Esophagus muscularis mucosa (tissue), 4 donors: ENCODE data around the gene ZXDC.

Source experiments
- EP300 ChIP-seq: sonication (generic); formaldehyde crosslinking; IDR thresholded peaks from one replicate; pipeline ENCODE4 v1.6.1; 2017; ENCODE audit warnings: antibody characterized with exemption
- POLR2A ChIP-seq: fragments of 450-650 bp; IDR thresholded peaks from one replicate; pipeline ENCODE4 v1.6.1; 2017; ENCODE audit warnings: antibody characterized with exemption, moderate library complexity, mild to moderate bottlenecking, low read depth
- POLR2AphosphoS5 ChIP-seq, 2 donors: sonication (generic); formaldehyde crosslinking; IDR thresholded peaks; one replicate each; pipeline ENCODE4 v1.6.1; 2017; ENCODE audit warnings: antibody characterized with exemption in 2 of 2
- TF ChIP-seq, protein P1 (sequence below), 3 experiments: fragments of 200-600 bp in 2 of 3; fragments of 450-650 bp in 1 of 3; sonication (generic) in 2 of 3; IDR thresholded peaks; one replicate each; pipeline ENCODE4 v1.5.1; 2017 to 2019; ENCODE audit warnings: antibody characterized with exemption in 3 of 3, mild to moderate bottlenecking in 2 of 3, moderate library complexity in 1 of 3

DNA sequence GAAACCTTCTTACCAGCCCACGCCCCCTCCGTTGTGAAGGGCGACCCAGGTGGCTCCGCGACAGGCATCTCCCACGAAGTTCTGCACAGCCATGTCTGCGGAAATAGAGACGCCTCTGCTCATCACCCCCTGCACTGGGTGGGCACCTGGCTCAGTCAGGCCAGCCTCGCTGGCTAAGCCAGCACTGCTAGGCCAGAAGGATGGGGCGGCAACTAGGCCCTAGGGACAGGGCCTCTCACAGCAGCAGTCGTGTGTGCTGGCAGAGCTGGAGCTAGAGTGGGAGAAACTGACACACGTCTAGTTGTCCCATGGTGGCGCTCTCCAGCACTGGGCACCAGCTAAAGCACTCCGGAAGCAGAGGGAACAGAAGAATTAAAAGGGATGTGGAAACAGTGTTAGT, 12.5 kb upstream of the ZXDC start:
- TF ChIP-seq POLR2A (no peak), EP300 (no peak), POLR2AphosphoS5 (IDR thresholded peaks at IDR 0.05) (no peak)
- TF ChIP-seq, protein P1, sequence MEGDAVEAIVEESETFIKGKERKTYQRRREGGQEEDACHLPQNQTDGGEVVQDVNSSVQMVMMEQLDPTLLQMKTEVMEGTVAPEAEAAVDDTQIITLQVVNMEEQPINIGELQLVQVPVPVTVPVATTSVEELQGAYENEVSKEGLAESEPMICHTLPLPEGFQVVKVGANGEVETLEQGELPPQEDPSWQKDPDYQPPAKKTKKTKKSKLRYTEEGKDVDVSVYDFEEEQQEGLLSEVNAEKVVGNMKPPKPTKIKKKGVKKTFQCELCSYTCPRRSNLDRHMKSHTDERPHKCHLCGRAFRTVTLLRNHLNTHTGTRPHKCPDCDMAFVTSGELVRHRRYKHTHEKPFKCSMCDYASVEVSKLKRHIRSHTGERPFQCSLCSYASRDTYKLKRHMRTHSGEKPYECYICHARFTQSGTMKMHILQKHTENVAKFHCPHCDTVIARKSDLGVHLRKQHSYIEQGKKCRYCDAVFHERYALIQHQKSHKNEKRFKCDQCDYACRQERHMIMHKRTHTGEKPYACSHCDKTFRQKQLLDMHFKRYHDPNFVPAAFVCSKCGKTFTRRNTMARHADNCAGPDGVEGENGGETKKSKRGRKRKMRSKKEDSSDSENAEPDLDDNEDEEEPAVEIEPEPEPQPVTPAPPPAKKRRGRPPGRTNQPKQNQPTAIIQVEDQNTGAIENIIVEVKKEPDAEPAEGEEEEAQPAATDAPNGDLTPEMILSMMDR (IDR thresholded peaks at IDR 0.05), result no peak
